HepG2 (cell line): ENCODE data around the gene STK32A. TPM values are rescaled to one million over a fixed set of nuclear protein-coding genes. Genes with fewer than 3 reads are reported as not detected.

Experiments
- ATAC-seq: fragments of 200-7000 bp; cut with Tn5 transposase; 3 replicates; pipeline ENCODE4 v1.9.1; 2020; ENCODE audit warnings: mild to moderate bottlenecking, moderate library complexity
- BruUV-seq: library from RNA; stranded (reverse); fragments of 400-500 nt; replicated peaks from 2 replicates; lab custom pipeline; 2021; lab: Mats Ljungman, UMichigan
- CTCF ChIA-PET: fragments of 300-600 bp; formaldehyde crosslinking; extraction: SDS; loops from one replicate; lab custom pipeline; 2021; ENCODE audit warnings: low total read pairs, inconsistent platforms, low intra/inter-chr PET ratio; lab: Yijun Ruan, JAX
- POLR2A ChIA-PET: fragments of 350-600 bp; sonication (Branson Sonifier 250); formaldehyde crosslinking; loops from one replicate; lab custom pipeline; 2020; ENCODE audit warnings: antibody characterized with exemption, inconsistent platforms; lab: Yijun Ruan, JAX
- DNase-seq: peaks from one replicate; pipeline ENCODE4 v3.0.0-alpha.2; 2015; ENCODE audit warnings: low spot score
- FAIRE-seq: peaks from 3 replicates; lab custom pipeline; 2011; peaks lifted over from hg19 to GRCh38; lab: Jason Lieb, UNC
- H2AFZ ChIP-seq: one replicate; pipeline ENCODE4 v1.6.1; 2011; ENCODE audit warnings: low read length, inconsistent platforms
- H3K27ac ChIP-seq: fragments of 300-600 bp; 3 replicates; pipeline ENCODE4 v1.8.0; 2011; ENCODE audit warnings: mixed run types, mild to moderate bottlenecking, mixed read lengths, low read length, inconsistent platforms; ENCODE audit not compliant: insufficient read depth; ENCODE audit errors: extremely low read length
- H3K27me3 ChIP-seq, 2 experiments: fragments of 200-600 bp in 1 of 2; 2 replicates in 1 of 2; 3 replicates in 1 of 2; pipeline versions ENCODE4 v1.6.0 to v1.8.0; 2011; ENCODE audit warnings: low read length in 2 of 2, mild to moderate bottlenecking in 2 of 2, moderate library complexity in 2 of 2, inconsistent platforms in 1 of 2; ENCODE audit not compliant: insufficient read depth in 2 of 2, control insufficient read depth in 1 of 2
- H3K36me3 ChIP-seq, 2 experiments: fragments of 200-600 bp in 1 of 2; replicated peaks in 1 of 2; 2 replicates in 1 of 2; 3 replicates in 1 of 2; pipeline versions ENCODE4 v1.5.1 to v1.8.0; 2011; ENCODE audit warnings: low read length in 2 of 2, inconsistent platforms in 1 of 2; ENCODE audit not compliant: insufficient read depth in 2 of 2, control insufficient read depth in 1 of 2
- H3K4me1 ChIP-seq: 2 replicates; pipeline ENCODE4 v1.5.1; 2012; ENCODE audit warnings: low read length, inconsistent platforms; ENCODE audit not compliant: insufficient read depth
- H3K4me2 ChIP-seq: 2 replicates; pipeline ENCODE4 v1.6.0; 2011; ENCODE audit warnings: low read depth, low read length, inconsistent platforms
- H3K4me3 ChIP-seq, 3 experiments: fragments of 200-600 bp in 1 of 3; sonication (generic), shearing (Covaris generic) in 1 of 3; replicated peaks in 1 of 3; 2 replicates each; pipeline ENCODE4 v1.5.1; 2011 to 2016; ENCODE audit warnings: low read length in 3 of 3, inconsistent platforms in 2 of 3, low read depth in 2 of 3, mild to moderate bottlenecking in 2 of 3, control low read depth in 1 of 3, mixed read lengths in 1 of 3; ENCODE audit not compliant: insufficient read depth in 1 of 3
- H3K79me2 ChIP-seq: one replicate; pipeline ENCODE4 v1.6.1; 2011; ENCODE audit warnings: low read length, inconsistent platforms; ENCODE audit not compliant: insufficient read depth
- H3K9ac ChIP-seq: 2 replicates; pipeline ENCODE4 v1.6.0; 2011; ENCODE audit warnings: mild to moderate bottlenecking, low read depth, low read length, inconsistent platforms; ENCODE audit not compliant: insufficient read depth
- H3K9me3 ChIP-seq: 2 replicates; pipeline ENCODE4 v1.5.1; 2012; ENCODE audit warnings: mild to moderate bottlenecking, low read length
- H4K20me1 ChIP-seq: 2 replicates; pipeline ENCODE4 v1.6.0; 2011; ENCODE audit warnings: inconsistent platforms, mild to moderate bottlenecking, low read length, moderate library complexity; ENCODE audit not compliant: insufficient read depth
- HOMEZ ChIP-seq: IDR thresholded peaks from 2 replicates; pipeline ENCODE4 v1.6.1; 2016; ENCODE audit warnings: low read depth
- JUNB ChIP-seq: sonication (generic); formaldehyde crosslinking; IDR thresholded peaks from 2 replicates; pipeline ENCODE4 v1.8.0; 2022; ENCODE audit warnings: missing genetic modification reagents, mild to moderate bottlenecking, borderline replicate concordance
- KDM2A ChIP-seq: sonication (generic); formaldehyde crosslinking; IDR thresholded peaks from 2 replicates; pipeline ENCODE4 v1.4.0; 2020; ENCODE audit warnings: low read depth, missing genetic modification reagents, borderline replicate concordance
- NR2C2 ChIP-seq: sonication (generic); formaldehyde crosslinking; IDR thresholded peaks from 2 replicates; pipeline ENCODE4 v1.4.0; 2020; ENCODE audit warnings: missing genetic modification reagents, mild to moderate bottlenecking, moderate library complexity, borderline replicate concordance
- ZNF331 ChIP-seq: sonication (generic); formaldehyde crosslinking; IDR thresholded peaks from 2 replicates; pipeline ENCODE4 v1.4.0; 2020; ENCODE audit warnings: missing genetic modification reagents
- ZNF547 ChIP-seq: sonication (generic); formaldehyde crosslinking; IDR thresholded peaks from 2 replicates; pipeline ENCODE4 v1.5.1; 2020; ENCODE audit warnings: mild to moderate bottlenecking, missing genetic modification reagents
- ZNF7 ChIP-seq: IDR thresholded peaks from 2 replicates; pipeline ENCODE4 v1.6.1; 2016; ENCODE audit warnings: missing biosample characterization, missing genetic modification reagents
- ZSCAN31 ChIP-seq: sonication (generic); formaldehyde crosslinking; IDR thresholded peaks from 2 replicates; pipeline ENCODE4 v1.5.0; 2020; ENCODE audit warnings: low read depth, mild to moderate bottlenecking, missing genetic modification reagents
- WGBS: methylation state at CpG from one replicate; pipeline ENCODE4 v1.1.6; 2017; ENCODE audit warnings: low lambda C conversion rate; 5-methylcytosine and 5-hydroxymethylcytosine counted together
- in situ Hi-C: cut with HindIII; loops from 2 replicates; pipeline ENCODE4 v1.10.0; 2017; ENCODE audit warnings: low pct_unique_long_range_greater_than_20kb; ENCODE audit not compliant: extremely low pct_ligation_motif_present
- intact Hi-C: fragments of 100-400 bp; cut with micrococcal nuclease; formaldehyde crosslinking; loops from one replicate; pipeline ENCODE4 v1.10.0; 2022; ENCODE audit not compliant: unreplicated experiment
- polyA plus RNA-seq, 8 experiments: library from polyadenylated mRNA; depleted of rRNA in 3 of 8; stranded (reverse) in 7 of 8; unstranded in 1 of 8; fragments of >200 nt; fragmentation: Illumina TruSeq in 4 of 8; extraction: Trizol in 4 of 8; gene quantifications; 2 replicates each; pipeline versions ENCODE4 v1.2.1 to v1.2.3, GENCODE V29; 2011 to 2016; ENCODE audit warnings: low read depth in 4 of 8, missing spikeins in 1 of 8, mixed read lengths in 1 of 8; ENCODE audit not compliant: insufficient read depth in 1 of 8
- total RNA-seq, 5 experiments: library from RNA; depleted of rRNA; stranded (reverse); fragments of >200 nt; fragmentation: Illumina TruSeq; extraction: Trizol; gene quantifications; 2 replicates each; pipeline ENCODE4 v1.2.3, GENCODE V29; 2016; ENCODE audit warnings: low read depth in 1 of 5

STK32A gene
- total and polyA plus RNA-seq, 2 of the 13 experiments (the other 11 are each of a cell fraction or from before 2014, with no cell fraction given), result not detected

- TF ChIP-seq ZNF547 (CRISPR knock-in tag) (no peak), ZNF331 (CRISPR knock-in tag) (no peak), ZNF7 (CRISPR knock-in tag) (no peak), HOMEZ (CRISPR knock-in tag) (no peak)
- TF ChIP-seq, all 625 proteins: peak for 0
Observed at GRCh38 chr5:147344861-147345260, 110.0 kb downstream of the STK32A start (continued).

GRCh38 chr5:147346006-147346561 lies 111.3 kb downstream of the STK32A start:
- Histone ChIP-seq H3K4me1 (no peaks in the 10 kb centered on the region), H3K4me3 (no peak overlapping the region), H3K27me3 (no peaks in the 10 kb centered on the region), H4K20me1 (no peaks in the 10 kb centered on the region), H3K4me2 (no peak overlapping the region), H3K36me3 (no peaks in the 10 kb centered on the region), H2AFZ (no peak overlapping the region), H3K9me3 (no peaks in the 10 kb centered on the region), H3K79me2 (no peaks in the 10 kb centered on the region), H3K9ac (no peak overlapping the region), H3K27ac (no peak overlapping the region)
- POLR2A ChIA-PET, result no interaction called here
- TF ChIP-seq JUNB (CRISPR knock-in tag) (no peak), KDM2A (CRISPR knock-in tag) (no peak), NR2C2 (CRISPR knock-in tag) (no peak), ZSCAN31 (no peak)
- ATAC-seq, result peak; percentile 66
- no peak for DNase-seq
- in situ Hi-C loops (no loop called here), intact Hi-C loops (no loop called here)
- BruUV-seq, result no TSS peak
- 3% methylated on average over 5 of the region's 5 CpGs for WGBS
- CTCF ChIA-PET, result no interaction called here
- no peak for FAIRE-seq
